Breast epithelium (tissue), 4 donors: ENCODE data around the gene EML1. TPM values are rescaled to one million over a fixed set of nuclear protein-coding genes. Genes with fewer than 3 reads are reported as not detected.
"Not testable (repeated sequence)": the region's sequence is repeated elsewhere in the genome, so short reads cannot be mapped to it uniquely, and the experiment has no call there.

Source experiments
- DNase-seq, 2 donors: peaks; one replicate each; pipeline ENCODE4 v3.0.0-alpha.2; 2019; ENCODE audit warnings: low spot score in 2 of 2
- H3K27ac ChIP-seq, 2 donors: fragments of 200-600 bp; sonication (generic) in 1 of 2; one replicate each; pipeline ENCODE4 v1.5.1; 2016 to 2019; ENCODE audit warnings: mild to moderate bottlenecking in 1 of 2
- H3K27me3 ChIP-seq, 2 donors: fragments of 200-600 bp; sonication (generic) in 1 of 2; one replicate each; pipeline versions ENCODE4 v1.5.1 to v1.6.0; 2017 to 2019; ENCODE audit warnings: control low read depth in 1 of 2, mild to moderate bottlenecking in 1 of 2
- H3K36me3 ChIP-seq: fragments of 200-600 bp; one replicate; pipeline ENCODE4 v1.5.1; 2019
- H3K4me1 ChIP-seq, 2 donors: fragments of 200-600 bp; sonication (generic); one replicate each; pipeline ENCODE4 v1.5.1; 2016 to 2019; ENCODE audit warnings: control low read depth in 1 of 2
- H3K4me3 ChIP-seq, 3 donors: fragments of 200-600 bp; sonication (generic); 1 replicate in 2 of 3; 2 replicates in 1 of 3; pipeline ENCODE4 v1.5.1; 2016 to 2019; ENCODE audit warnings: mild to moderate bottlenecking in 3 of 3, moderate library complexity in 2 of 3
- H3K9me3 ChIP-seq, 2 donors: fragments of 200-600 bp; sonication (generic) in 1 of 2; one replicate each; pipeline ENCODE4 v1.5.1; 2016 to 2019; ENCODE audit warnings: control low read depth in 1 of 2
- POLR2A ChIP-seq: fragments of 450-650 bp; IDR thresholded peaks from one replicate; pipeline ENCODE4 v1.6.1; 2016; ENCODE audit warnings: antibody characterized with exemption, mild to moderate bottlenecking, moderate library complexity
- POLR2AphosphoS5 ChIP-seq, 3 donors: sonication (generic); formaldehyde crosslinking; IDR thresholded peaks; one replicate each; pipeline ENCODE4 v1.6.1; 2017; ENCODE audit warnings: antibody characterized with exemption in 3 of 3
- intact Hi-C: fragments of 100-400 bp; cut with DNase I; formaldehyde crosslinking; loops from one replicate; pipeline ENCODE4 v1.15.1; 2023; ENCODE audit warnings: low total_unique reads
- total RNA-seq, 3 donors: library from RNA; depleted of rRNA; stranded (reverse); fragments of >200 nt; gene quantifications; one replicate each; pipeline ENCODE4 v1.1.0, GENCODE V29; 2016
- TF ChIP-seq, protein P1 (sequence below), 3 donors: fragments of 450-650 bp; IDR thresholded peaks; one replicate each; pipeline ENCODE4 v1.5.1; 2016 to 2017; ENCODE audit warnings: antibody characterized with exemption in 3 of 3, mild to moderate bottlenecking in 3 of 3, moderate library complexity in 3 of 3

Gene EML1
- total RNA-seq, 3 donors from 2014 or later, result 11.3 to 26.1 (median 25.9) TPM

DNA sequence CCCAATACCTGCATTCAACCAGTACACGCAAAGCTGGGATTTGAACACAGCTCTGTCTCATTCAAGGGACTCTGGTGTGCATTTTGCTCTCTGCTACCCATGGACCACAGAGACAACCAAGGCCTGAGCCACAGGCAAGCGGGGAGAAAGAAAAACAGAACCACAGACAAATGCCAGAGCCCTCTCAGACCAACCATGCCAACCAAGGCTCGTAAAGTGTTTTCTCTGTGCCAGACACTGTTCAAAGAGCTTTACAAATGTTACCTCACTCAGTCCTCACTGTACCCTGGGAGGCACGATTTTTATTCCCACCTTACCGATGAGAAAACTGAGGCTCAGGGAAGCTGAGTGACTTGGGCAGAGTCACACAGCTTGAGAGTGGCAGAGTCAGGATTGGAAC is 32.4 kb upstream of the EML1 start:
- intact Hi-C loops, result no loop called here
- Histone ChIP-seq H3K36me3 (no peaks in the 10 kb centered on the region), H3K27me3 (peaks cover 0 to 2% of the 10 kb centered on the region in 2 donors), H3K27ac (no peak overlapping the region), H3K9me3 (no peaks in the 10 kb centered on the region), H3K4me1 (no peaks in the 10 kb centered on the region), H3K4me3 (no peak overlapping the region)
- TF ChIP-seq POLR2A (no peak), POLR2AphosphoS5 (IDR thresholded peaks at IDR 0.05) (no peak)
- TF ChIP-seq, protein P1, sequence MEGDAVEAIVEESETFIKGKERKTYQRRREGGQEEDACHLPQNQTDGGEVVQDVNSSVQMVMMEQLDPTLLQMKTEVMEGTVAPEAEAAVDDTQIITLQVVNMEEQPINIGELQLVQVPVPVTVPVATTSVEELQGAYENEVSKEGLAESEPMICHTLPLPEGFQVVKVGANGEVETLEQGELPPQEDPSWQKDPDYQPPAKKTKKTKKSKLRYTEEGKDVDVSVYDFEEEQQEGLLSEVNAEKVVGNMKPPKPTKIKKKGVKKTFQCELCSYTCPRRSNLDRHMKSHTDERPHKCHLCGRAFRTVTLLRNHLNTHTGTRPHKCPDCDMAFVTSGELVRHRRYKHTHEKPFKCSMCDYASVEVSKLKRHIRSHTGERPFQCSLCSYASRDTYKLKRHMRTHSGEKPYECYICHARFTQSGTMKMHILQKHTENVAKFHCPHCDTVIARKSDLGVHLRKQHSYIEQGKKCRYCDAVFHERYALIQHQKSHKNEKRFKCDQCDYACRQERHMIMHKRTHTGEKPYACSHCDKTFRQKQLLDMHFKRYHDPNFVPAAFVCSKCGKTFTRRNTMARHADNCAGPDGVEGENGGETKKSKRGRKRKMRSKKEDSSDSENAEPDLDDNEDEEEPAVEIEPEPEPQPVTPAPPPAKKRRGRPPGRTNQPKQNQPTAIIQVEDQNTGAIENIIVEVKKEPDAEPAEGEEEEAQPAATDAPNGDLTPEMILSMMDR (IDR thresholded peaks at IDR 0.05), result no peak
- DNase-seq, result no peak

DNA sequence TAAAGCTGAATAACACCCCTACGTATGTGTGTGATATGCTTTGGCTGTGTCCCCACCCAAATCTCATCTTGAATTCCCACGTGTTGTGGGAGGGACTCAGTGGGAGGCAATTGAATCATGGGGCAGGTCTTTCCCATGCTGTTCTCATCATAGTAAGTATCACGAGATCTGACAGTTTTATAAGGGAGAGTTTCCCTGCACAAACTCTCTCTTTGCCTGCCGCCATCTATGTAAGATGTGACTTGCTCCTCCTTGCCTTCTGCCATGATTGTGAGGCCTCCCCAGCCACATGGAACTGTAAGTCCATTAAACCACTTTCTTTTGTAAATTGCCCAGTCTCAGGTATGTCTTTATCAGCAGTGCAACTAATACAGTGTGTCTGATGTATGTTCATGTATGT is 30.3 kb upstream of the EML1 start:
- H3K4me1 ChIP-seq, result not testable (repeated sequence)

DNA sequence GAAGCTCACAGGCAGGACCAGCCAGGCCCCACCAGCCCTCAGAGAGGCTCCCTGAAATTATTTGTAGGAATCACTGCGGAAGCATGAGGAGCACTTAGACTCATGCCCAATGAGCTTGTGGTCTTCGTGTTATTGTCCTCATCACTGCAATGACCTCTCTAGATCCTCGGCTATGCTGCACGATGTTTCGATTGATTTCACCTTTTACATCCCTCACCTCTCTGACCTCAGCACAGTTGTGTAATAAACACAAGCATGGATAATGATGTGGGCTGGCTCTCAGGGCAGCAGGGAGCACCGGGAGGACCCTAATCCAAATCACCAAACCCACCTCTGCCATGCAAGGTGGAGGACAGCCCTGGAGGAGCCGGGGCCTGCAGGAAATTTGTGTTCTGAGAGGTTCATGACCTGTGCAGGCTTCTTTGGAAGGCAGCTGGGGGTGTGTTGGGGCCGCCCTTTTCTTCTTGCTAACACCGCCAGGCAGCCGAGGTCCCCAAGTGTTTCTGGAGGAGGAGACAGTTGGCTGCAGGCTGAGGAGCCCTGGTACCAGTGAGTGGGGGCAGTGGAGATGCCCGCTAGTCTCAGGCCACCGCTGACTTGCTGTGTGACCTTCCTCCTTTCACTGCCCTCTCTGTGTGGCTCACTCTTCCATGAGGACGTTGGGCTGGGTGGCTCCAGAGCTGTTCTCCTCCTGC is 29.5 kb upstream of the EML1 start:
- TF ChIP-seq POLR2AphosphoS5 (IDR thresholded peaks at IDR 0.05) (no peak), POLR2A (no peak)
- TF ChIP-seq, protein P1 (IDR thresholded peaks at IDR 0.05), result no peak
- H3K9me3 ChIP-seq, result no peaks in the 10 kb centered on the region
- DNase-seq, result no peak
- intact Hi-C loops, result no loop called here
- H3K27me3 ChIP-seq, result no peaks in the 10 kb centered on the region
- H3K27ac ChIP-seq, result no peak overlapping the region
- no peaks in the 10 kb centered on the region for H3K36me3 ChIP-seq
- no peak overlapping the region for H3K4me3 ChIP-seq
- H3K4me1 ChIP-seq, result no peaks in the 10 kb centered on the region

More for the DNA sequence above, 30.3 kb upstream of the EML1 start:
- DNase-seq, H3K27me3 ChIP-seq, H3K36me3 ChIP-seq, intact Hi-C loops, H3K27ac ChIP-seq, H3K9me3 ChIP-seq, H3K4me3 ChIP-seq: not testable (repeated sequence)

DNA sequence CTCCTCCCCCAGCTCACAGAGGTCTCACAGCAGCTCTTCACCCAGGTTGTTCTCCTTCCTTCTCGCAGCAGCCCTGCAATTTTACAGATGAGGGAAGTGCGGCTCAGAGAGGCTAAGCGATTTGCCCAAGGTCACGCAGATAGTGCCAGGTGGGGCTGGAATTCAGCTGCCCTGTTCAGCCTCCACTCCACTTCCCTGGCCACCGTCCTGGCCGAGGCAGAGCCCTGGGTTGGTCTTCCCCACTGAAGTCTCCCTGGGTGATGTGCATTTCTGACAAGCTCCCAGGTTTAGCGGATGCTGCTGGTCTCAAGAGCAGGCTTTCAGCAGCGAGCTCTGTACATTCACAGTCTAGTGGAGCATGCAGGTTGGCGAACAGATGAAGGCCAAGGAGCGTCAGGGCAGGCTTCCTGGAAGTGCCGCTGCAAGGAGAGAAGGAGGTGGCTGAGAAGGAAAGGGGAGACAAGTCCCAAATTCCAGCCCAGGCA is 28.9 kb upstream of the EML1 start:
- Histone ChIP-seq H3K27ac (no peak overlapping the region), H3K4me1 (no peaks in the 10 kb centered on the region), H3K9me3 (no peaks in the 10 kb centered on the region), H3K27me3 (no peaks in the 10 kb centered on the region), H3K4me3 (no peak overlapping the region), H3K36me3 (no peaks in the 10 kb centered on the region)
- TF ChIP-seq POLR2AphosphoS5 (IDR thresholded peaks at IDR 0.05) (no peak), POLR2A (no peak)
- TF ChIP-seq, protein P1 (IDR thresholded peaks at IDR 0.05), result no peak
- DNase-seq, result no peak
- intact Hi-C loops, result no loop called here

DNA sequence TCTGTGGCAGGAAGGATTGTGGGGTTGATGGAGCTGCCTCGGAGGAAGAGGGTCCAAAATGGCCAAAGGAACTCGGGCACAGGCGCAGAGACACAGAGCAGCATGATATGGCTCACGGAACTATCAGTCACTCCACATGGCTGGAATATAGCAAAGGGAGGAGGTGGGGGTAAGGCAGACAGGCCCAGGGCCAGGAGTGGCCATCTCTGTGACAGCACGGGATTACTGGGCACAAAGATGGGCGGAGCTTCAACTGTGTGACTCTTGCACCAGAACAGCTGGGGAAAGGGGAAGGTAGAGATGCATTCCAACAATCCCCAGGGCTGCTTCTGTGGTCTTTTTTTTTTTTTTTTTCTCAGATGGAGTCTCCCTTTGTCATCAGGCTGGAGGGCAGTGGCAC is 24.8 kb upstream of the EML1 start:
- DNase-seq, result no peak
- H3K4me1 ChIP-seq, result no peaks in the 10 kb centered on the region
- no peak overlapping the region for H3K27ac ChIP-seq

More for the DNA sequence above, 24.8 kb upstream of the EML1 start:
- no peaks in the 10 kb centered on the region for H3K9me3 ChIP-seq
- H3K36me3 ChIP-seq, result no peaks in the 10 kb centered on the region
- intact Hi-C loops, result no loop called here
- H3K27me3 ChIP-seq, result no peaks in the 10 kb centered on the region
- TF ChIP-seq POLR2A (no peak), POLR2AphosphoS5 (IDR thresholded peaks at IDR 0.05) (no peak)
- TF ChIP-seq, protein P1 (IDR thresholded peaks at IDR 0.05), result no peak
- no peak overlapping the region for H3K4me3 ChIP-seq
